GM13977 (cell line): ENCODE data around the gene REC114.

Source experiments
- DNase-seq: peaks from one replicate; pipeline ENCODE4 v3.0.0; 2012; ENCODE audit warnings: low spot score
- CTCF ChIP-seq: IDR thresholded peaks from 2 replicates; pipeline ENCODE4 v1.5.1; 2012; ENCODE audit warnings: mild to moderate bottlenecking, control low read depth; ENCODE audit not compliant: insufficient read depth; ENCODE audit errors: extremely low read depth, missing control alignments
- in situ Hi-C: fragments of 300-500 bp; cut with MboI; formaldehyde crosslinking; loops from one replicate; pipeline ENCODE4 v1.12.0; 2022; ENCODE audit warnings: low sequenced_read_pairs, low pct_unique_long_range_greater_than_20kb, mixed read lengths, inconsistent platforms; ENCODE audit not compliant: unreplicated experiment

The REC114 gene

DNA sequence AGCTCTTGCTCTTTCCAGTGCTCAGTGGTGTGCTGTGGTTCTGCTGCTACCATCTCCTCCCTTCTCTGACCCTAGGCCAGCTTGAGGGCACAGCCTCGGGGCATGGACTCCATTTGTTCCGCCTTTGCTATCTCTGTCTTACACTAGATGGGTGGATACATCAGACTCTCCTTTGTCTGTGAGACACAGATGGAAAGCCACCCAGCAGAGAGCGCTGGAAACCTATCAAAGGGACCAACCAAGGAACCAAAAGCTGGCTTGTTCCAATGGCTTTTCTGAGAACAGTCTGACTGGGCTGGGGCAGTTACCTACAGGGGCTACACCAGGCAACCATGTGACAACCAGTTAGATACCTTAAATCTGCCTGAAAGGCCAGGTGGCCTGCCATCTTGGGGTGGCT, 126.4 kb downstream of the REC114 start:
- TF ChIP-seq CTCF = no peak
- DNase-seq = no peak
- in situ Hi-C loops = loop anchor here (25.0 kb wide), 1 partner anchor 118 kb away; the partner anchor contains the start of gene CD276

GRCh38 chr15:73570355-73571032, 127.5 kb downstream of the REC114 start:
- DNase-seq = no peak
- in situ Hi-C loops = loop anchor here (25.0 kb wide), 1 partner anchor 117 kb away; the partner anchor contains the start of gene CD276

GRCh38 chr15:73571346-73571745, 128.4 kb downstream of the REC114 start:
- TF ChIP-seq CTCF = no peak
- DNase-seq = no peak
- in situ Hi-C loops = loop anchor here (25.0 kb wide), 1 partner anchor 116 kb away; the partner anchor contains the start of gene CD276

More at GRCh38 chr15:73570355-73571032, 127.5 kb downstream of the REC114 start:
- TF ChIP-seq CTCF = no peak

GRCh38 chr15:73572296-73572695, 129.3 kb downstream of the REC114 start:
- DNase-seq = no peak
- TF ChIP-seq CTCF = no peak
- in situ Hi-C loops = loop anchor here (25.0 kb wide), 1 partner anchor 115 kb away; the partner anchor contains the start of gene CD276

- DNase-seq = no peak
- in situ Hi-C loops = loop anchor here (25.0 kb wide), 1 partner anchor 114 kb away; the partner anchor contains the start of gene CD276
- no peak for TF ChIP-seq CTCF
Measured at GRCh38 chr15:73573037-73573436, 130.1 kb downstream of the REC114 start.

DNA sequence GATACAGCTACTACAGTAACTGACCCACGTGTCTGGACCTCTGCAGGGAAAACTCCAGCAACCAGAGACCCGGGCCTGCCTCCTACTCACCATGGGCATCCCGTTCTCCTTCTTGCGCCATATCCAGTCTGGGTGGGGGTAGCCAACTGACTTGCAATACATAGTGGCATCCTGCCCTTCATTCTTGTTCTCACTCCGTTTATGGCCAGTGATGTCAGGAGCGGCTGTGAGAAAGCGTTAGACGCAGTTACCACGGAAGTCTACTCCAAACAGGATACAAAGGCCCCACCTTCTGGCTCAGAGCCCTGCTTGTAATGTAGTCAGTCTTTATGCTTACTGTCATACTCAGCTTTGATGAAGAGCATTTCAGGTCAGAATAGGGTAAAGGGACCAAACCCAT, 130.6 kb downstream of the REC114 start:
- TF ChIP-seq CTCF = no peak
- DNase-seq = no peak
- in situ Hi-C loops = loop anchor here (25.0 kb wide), 1 partner anchor 114 kb away; the partner anchor contains the start of gene CD276
